ENCODE data around the gene CYFIP2.
A peak's percentile ranks its signal among the peaks of the same experiment; 100 is the strongest.

The CYFIP2 gene

GRCh38 chr5:157352756-157353340 is 86.9 kb downstream of the CYFIP2 start:
- no peaks in the 10 kb centered on the region for H4K20me1 ChIP-seq (ENCODE audit: insufficient read depth, low read length)
- 0 out of 2 replicates have a peak, but pooled peaks cover 3% of the 10 kb centered on the region for H3K36me3 ChIP-seq (replicated peaks; ENCODE audit: insufficient read depth, low read length)
- no peaks in the 10 kb centered on the region for H3K79me2 ChIP-seq (ENCODE audit: low read length)
- no peak overlapping the region for H3K9ac ChIP-seq (ENCODE audit: low read length)
- no peak overlapping the region for H3K4me2 ChIP-seq (ENCODE audit: low read depth, low read length)
- H3K27ac ChIP-seq (ENCODE audit: low read length) = no peak overlapping the region
- no peak overlapping the region for H3K4me3 ChIP-seq (ENCODE audit: low read length)
- H3K9me3 ChIP-seq (replicated peaks; ENCODE audit: insufficient read depth, low read length) = no peaks in the 10 kb centered on the region
- no peaks in the 10 kb centered on the region for H3K27me3 ChIP-seq (replicated peaks; ENCODE audit: insufficient read depth, low read length)
- H3F3A ChIP-seq (ENCODE audit: insufficient read depth, low read length) = no peaks in the 10 kb centered on the region
- H2AFZ ChIP-seq (ENCODE audit: low read length) = no peak overlapping the region
- TF ChIP-seq CTCF (IDR thresholded peaks at IDR 0.05; ENCODE audit: low read length) = no peak
- TF ChIP-seq EZH2 (optimal IDR thresholded peaks at IDR 0.05; ENCODE audit: low read depth, low read length) = no peak
- no peak for TF ChIP-seq EZH2phosphoT487 (IDR thresholded peaks at IDR 0.05; ENCODE audit: low read length)
- no peaks in the 10 kb centered on the region for H3K9me2 ChIP-seq (replicated peaks; ENCODE audit: insufficient read depth, low read length)
- no peaks in the 10 kb centered on the region for H3K4me1 ChIP-seq (ENCODE audit: low read length)
- no peak for DNase-seq

GRCh38 chr5:157354800-157355199 is 88.9 kb downstream of the CYFIP2 start:
- Histone ChIP-seq H3K27me3 (replicated peaks; ENCODE audit: insufficient read depth, low read length) (no peaks in the 10 kb centered on the region), H3K9me3 (replicated peaks; ENCODE audit: insufficient read depth, low read length) (no peaks in the 10 kb centered on the region), H3F3A (ENCODE audit: insufficient read depth, low read length) (no peaks in the 10 kb centered on the region), H3K4me1 (ENCODE audit: low read length) (no peaks in the 10 kb centered on the region), H3K79me2 (ENCODE audit: low read length) (no peaks in the 10 kb centered on the region), H4K20me1 (ENCODE audit: insufficient read depth, low read length) (no peaks in the 10 kb centered on the region), H3K9ac (ENCODE audit: low read length) (no peak overlapping the region), H3K4me3 (ENCODE audit: low read length) (no peak overlapping the region), H3K36me3 (replicated peaks; ENCODE audit: insufficient read depth, low read length) (peaks cover 3% of the 10 kb centered on the region; the same call in 1 of the 2 replicates), H2AFZ (ENCODE audit: low read length) (no peak overlapping the region), H3K4me2 (ENCODE audit: low read depth, low read length) (no peak overlapping the region), H3K27ac (ENCODE audit: low read length) (no peak overlapping the region), H3K9me2 (replicated peaks; ENCODE audit: insufficient read depth, low read length) (no peaks in the 10 kb centered on the region)
- no peak for DNase-seq
- TF ChIP-seq EZH2phosphoT487 (IDR thresholded peaks at IDR 0.05; ENCODE audit: low read length) (no peak), CTCF (IDR thresholded peaks at IDR 0.05; ENCODE audit: low read length) (0 out of 2 replicates have a peak, but pooled peaks have one; percentile 10)

GRCh38 chr5:157356576-157356975 is 90.7 kb downstream of the CYFIP2 start:
- Histone ChIP-seq H3K4me1 (ENCODE audit: low read length) (no peaks in the 10 kb centered on the region), H3K4me2 (ENCODE audit: low read depth, low read length) (no peak overlapping the region), H3K36me3 (replicated peaks; ENCODE audit: insufficient read depth, low read length) (peaks cover 3% of the 10 kb centered on the region; the same call in 1 of the 2 replicates), H3K27ac (ENCODE audit: low read length) (no peak overlapping the region), H3K27me3 (replicated peaks; ENCODE audit: insufficient read depth, low read length) (no peaks in the 10 kb centered on the region), H2AFZ (ENCODE audit: low read length) (no peak overlapping the region), H3K79me2 (ENCODE audit: low read length) (no peaks in the 10 kb centered on the region), H3K9me3 (replicated peaks; ENCODE audit: insufficient read depth, low read length) (no peaks in the 10 kb centered on the region), H3K9me2 (replicated peaks; ENCODE audit: insufficient read depth, low read length) (no peaks in the 10 kb centered on the region), H3K9ac (ENCODE audit: low read length) (no peak overlapping the region), H4K20me1 (ENCODE audit: insufficient read depth, low read length) (no peaks in the 10 kb centered on the region), H3F3A (ENCODE audit: insufficient read depth, low read length) (no peaks in the 10 kb centered on the region), H3K4me3 (ENCODE audit: low read length) (no peak overlapping the region)
- DNase-seq = no peak
- TF ChIP-seq EZH2 (optimal IDR thresholded peaks at IDR 0.05; ENCODE audit: low read depth, low read length) = no peak
- no peak for TF ChIP-seq CTCF (IDR thresholded peaks at IDR 0.05; ENCODE audit: low read length)
- TF ChIP-seq EZH2phosphoT487 (IDR thresholded peaks at IDR 0.05; ENCODE audit: low read length) = no peak
